H1 (cell line): ENCODE results near the gene KBTBD13. TPM values are rescaled to one million over a fixed set of nuclear protein-coding genes. Genes with fewer than 3 reads are reported as not detected.

Experiments used
- CTCF ChIA-PET: fragments of 300-600 bp; sonication (Branson Sonifier 250); formaldehyde crosslinking; loops from one replicate; lab custom pipeline; 2021; ENCODE audit not compliant: partially characterized antibody; lab: Charles Lee
- POLR2A ChIA-PET: fragments of 300-600 bp; sonication (Branson Sonifier 250); formaldehyde crosslinking; loops from one replicate; lab custom pipeline; 2021; ENCODE audit warnings: inconsistent platforms; ENCODE audit not compliant: partially characterized antibody; lab: Charles Lee
- DNase-seq, 2 experiments: peaks; one replicate each; pipeline versions ENCODE4 v3.0.0 to v3.0.0-alpha.2; 2010 to 2022; ENCODE audit warnings: low spot score in 2 of 2, low read depth in 1 of 2, mixed read lengths in 1 of 2
- FAIRE-seq: peaks from 2 replicates; lab custom pipeline; 2011; peaks lifted over from hg19 to GRCh38; lab: Jason Lieb, UNC
- H2AFZ ChIP-seq: 2 replicates; pipeline ENCODE4 v1.8.1; 2012; ENCODE audit warnings: low read length, inconsistent platforms
- H2AK5ac ChIP-seq: 2 replicates; pipeline ENCODE4 v1.6.1; 2013; ENCODE audit warnings: low read depth, low read length
- H2BK120ac ChIP-seq: replicated peaks from 2 replicates; pipeline ENCODE3; 2013; ENCODE audit warnings: low read depth, low read length, inconsistent platforms
- H2BK12ac ChIP-seq: 2 replicates; pipeline ENCODE4 v1.6.1; 2013; ENCODE audit warnings: low read depth, low read length
- H2BK15ac ChIP-seq: 2 replicates; pipeline ENCODE4 v1.6.1; 2013; ENCODE audit warnings: low read length
- H2BK20ac ChIP-seq: 2 replicates; pipeline ENCODE4 v1.6.1; 2013; ENCODE audit warnings: low read length
- H2BK5ac ChIP-seq: 2 replicates; pipeline ENCODE4 v1.6.1; 2013; ENCODE audit warnings: low read depth, low read length
- H3K14ac ChIP-seq: 2 replicates; pipeline ENCODE4 v1.6.1; 2013; ENCODE audit warnings: inconsistent platforms; ENCODE audit not compliant: insufficient read length
- H3K18ac ChIP-seq: 2 replicates; pipeline ENCODE4 v1.6.1; 2013; ENCODE audit warnings: low read length; ENCODE audit errors: extremely low read depth
- H3K23ac ChIP-seq: 2 replicates; pipeline ENCODE4 v1.6.1; 2013; ENCODE audit warnings: inconsistent platforms; ENCODE audit not compliant: insufficient read length
- H3K23me2 ChIP-seq: 2 replicates; pipeline ENCODE4 v1.6.1; 2013; ENCODE audit warnings: low read depth, low read length
- H3K27ac ChIP-seq: 2 replicates; pipeline ENCODE4 v1.6.1; 2011; ENCODE audit warnings: low read depth, low read length, inconsistent platforms
- H3K27me3 ChIP-seq, 4 experiments: replicated peaks in 1 of 4; 1 replicate in 1 of 4; 2 replicates in 3 of 4; pipeline versions ENCODE4 v1.6.1 to v1.8.1; 2011 to 2013; ENCODE audit warnings: low read length in 3 of 4, mild to moderate bottlenecking in 3 of 4, inconsistent platforms in 2 of 4, mixed read lengths in 2 of 4, moderate library complexity in 1 of 4; ENCODE audit not compliant: control insufficient read depth in 3 of 4, insufficient read depth in 3 of 4; ENCODE audit errors: extremely low read depth in 1 of 4
- H3K36me3 ChIP-seq, 4 experiments: 2 replicates each; pipeline versions ENCODE4 v1.6.1 to v1.8.1; 2011 to 2013; ENCODE audit warnings: mild to moderate bottlenecking in 4 of 4, low read length in 3 of 4, moderate library complexity in 2 of 4, control low read depth in 1 of 4, inconsistent platforms in 1 of 4; ENCODE audit not compliant: insufficient read depth in 4 of 4, control insufficient read depth in 2 of 4
- H3K4ac ChIP-seq: replicated peaks from 2 replicates; pipeline ENCODE3; 2013; ENCODE audit warnings: low read length, low read depth, mixed read lengths, inconsistent platforms; ENCODE audit not compliant: insufficient read length
- H3K4me1 ChIP-seq, 4 experiments: replicated peaks in 1 of 4; 1 replicate in 1 of 4; 2 replicates in 3 of 4; pipeline versions ENCODE4 v1.6.1 to v1.8.1; 2011 to 2013; ENCODE audit warnings: low read length in 3 of 4, inconsistent platforms in 2 of 4, mixed read lengths in 1 of 4; ENCODE audit not compliant: insufficient read depth in 4 of 4, control insufficient read depth in 3 of 4
- H3K4me2 ChIP-seq, 2 experiments: 2 replicates each; pipeline versions ENCODE4 v1.6.1 to v1.8.1; 2011 to 2013; ENCODE audit warnings: low read depth in 2 of 2, low read length in 2 of 2, control low read depth in 1 of 2, inconsistent platforms in 1 of 2, mild to moderate bottlenecking in 1 of 2; ENCODE audit not compliant: insufficient read depth in 1 of 2
- H3K4me3 ChIP-seq, 4 experiments: fragments of 200-600, 300-600 bp in 1 of 4; sonication (generic), shearing (Covaris generic), sonication (Bioruptor Twin) in 1 of 4; 2 replicates each; pipeline versions ENCODE4 v1.5.1 to v1.8.1; 2011 to 2016; ENCODE audit warnings: low read length in 4 of 4, low read depth in 3 of 4, control low read depth in 2 of 4, inconsistent platforms in 2 of 4, mild to moderate bottlenecking in 2 of 4, mixed read lengths in 1 of 4, moderate library complexity in 1 of 4; ENCODE audit not compliant: insufficient read depth in 2 of 4; ENCODE audit errors: extremely low read depth in 1 of 4
- H3K56ac ChIP-seq: replicated peaks from 2 replicates; pipeline ENCODE3; 2013; ENCODE audit warnings: low read depth, mild to moderate bottlenecking, mixed read lengths, low read length, inconsistent platforms; ENCODE audit not compliant: insufficient read length
- H3K79me1 ChIP-seq: 2 replicates; pipeline ENCODE4 v1.6.1; 2013; ENCODE audit warnings: low read depth, low read length, control low read depth
- H3K79me2 ChIP-seq, 2 experiments: 2 replicates each; pipeline versions ENCODE4 v1.6.1 to v1.8.1; 2012 to 2013; ENCODE audit warnings: low read length in 2 of 2, mild to moderate bottlenecking in 2 of 2, inconsistent platforms in 1 of 2; ENCODE audit not compliant: insufficient read depth in 2 of 2, control insufficient read depth in 1 of 2
- H3K9ac ChIP-seq, 4 experiments: replicated peaks in 1 of 4; 1 replicate in 1 of 4; 2 replicates in 3 of 4; pipeline versions ENCODE4 v1.6.1 to v1.8.1; 2011 to 2013; ENCODE audit warnings: low read depth in 3 of 4, low read length in 3 of 4, control low read depth in 2 of 4, mild to moderate bottlenecking in 2 of 4, moderate library complexity in 2 of 4, inconsistent platforms in 1 of 4; ENCODE audit errors: extremely low read depth in 1 of 4
- H3K9me3 ChIP-seq, 2 experiments: 2 replicates each; pipeline versions ENCODE4 v1.6.1 to v1.8.1; 2012 to 2013; ENCODE audit warnings: mild to moderate bottlenecking in 2 of 2, moderate library complexity in 2 of 2, control low read depth in 1 of 2, inconsistent platforms in 1 of 2, low read depth in 1 of 2, low read length in 1 of 2, mixed read lengths in 1 of 2; ENCODE audit not compliant: insufficient read depth in 2 of 2
- H4K20me1 ChIP-seq, 2 experiments: replicated peaks in 1 of 2; 2 replicates each; pipeline versions ENCODE3 to v1.8.1; 2011 to 2013; ENCODE audit warnings: inconsistent platforms in 2 of 2, low read length in 2 of 2, mild to moderate bottlenecking in 1 of 2; ENCODE audit not compliant: insufficient read depth in 2 of 2, control insufficient read depth in 1 of 2
- H4K5ac ChIP-seq: 2 replicates; pipeline ENCODE4 v1.6.1; 2013; ENCODE audit warnings: low read length, low read depth, mixed read lengths, inconsistent platforms; ENCODE audit not compliant: insufficient read length
- H4K8ac ChIP-seq: 2 replicates; pipeline ENCODE4 v1.8.0; 2013; ENCODE audit warnings: mild to moderate bottlenecking, moderate library complexity, low read length, inconsistent platforms; ENCODE audit not compliant: insufficient read depth; ENCODE audit errors: extremely low read depth
- H4K91ac ChIP-seq: replicated peaks from 2 replicates; pipeline ENCODE3; 2013; ENCODE audit warnings: low read length, mixed read lengths, inconsistent platforms; ENCODE audit not compliant: insufficient read length
- EGR1 ChIP-seq: IDR thresholded peaks from 2 replicates; pipeline ENCODE4 v1.6.1; 2011; ENCODE audit warnings: low read depth, low read length, borderline replicate concordance
- GTF2F1 ChIP-seq: IDR thresholded peaks from 2 replicates; pipeline ENCODE4 v1.6.1; 2012; ENCODE audit warnings: low read depth, low read length, improper control_type of control experiment, borderline replicate concordance
- JUN ChIP-seq: IDR thresholded peaks from 2 replicates; pipeline ENCODE4 v1.6.1; 2011; ENCODE audit warnings: low read depth, mild to moderate bottlenecking, improper control_type of control experiment, low read length
- NANOG ChIP-seq: IDR thresholded peaks from 2 replicates; pipeline ENCODE4 v1.6.1; 2011; ENCODE audit warnings: low read length, low read depth, mild to moderate bottlenecking, inconsistent platforms; ENCODE audit not compliant: insufficient read depth, poor library complexity, severe bottlenecking
- POLR2AphosphoS5 ChIP-seq: IDR thresholded peaks from 2 replicates; pipeline ENCODE4 v1.6.1; 2011; ENCODE audit warnings: low read depth, low read length
- RXRA ChIP-seq: IDR thresholded peaks from 2 replicates; pipeline ENCODE4 v1.6.1; 2011; ENCODE audit warnings: low read depth, mild to moderate bottlenecking, low read length, moderate library complexity; ENCODE audit not compliant: insufficient read depth
- SP1 ChIP-seq: IDR thresholded peaks from 2 replicates; pipeline ENCODE4 v1.6.1; 2011; ENCODE audit warnings: low read depth, low read length
- SP2 ChIP-seq: IDR thresholded peaks from 2 replicates; pipeline ENCODE4 v1.6.1; 2012; ENCODE audit warnings: mild to moderate bottlenecking, low read length, inconsistent platforms
- SP4 ChIP-seq: IDR thresholded peaks from 2 replicates; pipeline ENCODE4 v1.6.1; 2012; ENCODE audit warnings: low read length, inconsistent platforms
- SRF ChIP-seq: IDR thresholded peaks from 2 replicates; pipeline ENCODE4 v1.6.1; 2011; ENCODE audit warnings: mild to moderate bottlenecking, low read depth, low read length, moderate library complexity
- TBP ChIP-seq: IDR thresholded peaks from 2 replicates; pipeline ENCODE4 v1.6.1; 2011; ENCODE audit warnings: low read depth, low read length, improper control_type of control experiment
- TEAD4 ChIP-seq: IDR thresholded peaks from 2 replicates; pipeline ENCODE4 v1.6.1; 2012; ENCODE audit warnings: low read depth, low read length, inconsistent platforms, mixed read lengths
- YY1 ChIP-seq: IDR thresholded peaks from 2 replicates; pipeline ENCODE4 v1.6.1; 2011; ENCODE audit warnings: low read depth, mild to moderate bottlenecking, low read length
- ZNF274 ChIP-seq: IDR thresholded peaks from 2 replicates; pipeline ENCODE4 v1.7.0; 2012; ENCODE audit warnings: low read length, borderline replicate concordance; ENCODE audit errors: extremely low read depth
- WGBS, 2 experiments: shearing (Covaris generic) in 1 of 2; methylation state at CpG; one replicate each; pipeline versions ENCODE4 v1.1.6 to v1.1.7; 2013 to 2015; ENCODE audit warnings: low lambda C conversion rate in 2 of 2, mixed read lengths in 2 of 2, inconsistent platforms in 1 of 2, low coverage in 1 of 2, missing lambda C conversion rate in 1 of 2; ENCODE audit not compliant: insufficient replicate concordance in 2 of 2, insufficient coverage in 1 of 2, insufficient read length in 1 of 2; ENCODE audit errors: extremely low coverage in 1 of 2, missing lambda C conversion rate in 1 of 2; 5-methylcytosine and 5-hydroxymethylcytosine counted together
- polyA plus RNA-seq, 7 experiments: library from polyadenylated mRNA; depleted of rRNA in 3 of 7; stranded (reverse) in 5 of 7; unstranded in 2 of 7; fragments of >200 nt in 5 of 7; fragments of 200-250 nt in 2 of 7; gene quantifications; 1 replicate in 5 of 7; 2 replicates in 1 of 7; 4 replicates in 1 of 7; pipeline versions ENCODE4 v1.2.1 to v1.2.3, GENCODE V29; 2011 to 2013; ENCODE audit warnings: missing spikeins in 2 of 7, mixed read lengths in 2 of 7
- total RNA-seq: library from RNA; stranded (reverse); fragmentation: NEBNext Ultra II Directional; extraction: Animal tissue kit (Norgen Biotek cat#: 25700); gene quantifications from 2 replicates; pipeline ENCODE4 v1.2.1, GENCODE V29; 2021
- TF ChIP-seq, protein P1 (sequence below): IDR thresholded peaks from 2 replicates; pipeline ENCODE4 v1.6.1; 2011; ENCODE audit warnings: low read depth, mild to moderate bottlenecking, low read length; ENCODE audit not compliant: insufficient read depth

The KBTBD13 gene
- total and polyA plus RNA-seq, 2 of the 8 experiments (the other 6 are each of a cell fraction or from before 2014, with no cell fraction given), result not detected

DNA sequence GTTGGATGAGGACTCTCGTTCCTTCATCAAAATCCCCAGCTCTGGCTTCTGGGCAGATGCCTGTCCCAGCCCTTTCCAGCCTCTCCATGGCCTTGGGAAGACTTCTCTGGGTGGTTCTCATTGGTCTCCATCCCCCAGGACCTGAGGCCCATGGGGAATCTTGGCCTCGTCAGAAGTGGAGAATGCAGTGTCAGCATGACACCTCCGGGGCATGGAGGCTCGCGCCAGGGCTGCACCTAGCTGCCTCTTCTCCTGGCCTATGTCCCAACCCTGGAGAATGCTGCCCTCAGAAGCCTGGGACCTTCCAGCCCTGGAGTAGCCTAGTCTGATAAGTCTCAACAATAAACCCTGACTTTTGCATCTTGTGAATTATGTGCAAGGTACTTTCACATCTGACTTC is 3.0 kb downstream of the KBTBD13 start:
- H3K14ac ChIP-seq, result no peak overlapping the region
- FAIRE-seq, result no peak
- ChIA-PET CTCF (interaction anchor here (0.8 to 32.9 kb wide), 5 partner anchors 8 to 45 kb away, joined by 3 to 1213 read pairs (median 32); partner anchors contain the start of genes RASL12 and SLC51B), POLR2A (interaction anchor here (1.1 to 14.5 kb wide), 2 partner anchors 12 to 225 kb away, joined by 4 to 93 read pairs; partner anchors contain the start of genes RASL12 and RNU5B-1)
- H4K20me1 ChIP-seq, result no peaks in the 10 kb centered on the region
- H3K23ac ChIP-seq, result no peak overlapping the region
- H3K9ac ChIP-seq, result no peak overlapping the region
- H3K4me1 ChIP-seq, result peaks cover 15 to 28% (median 17%) of the 10 kb centered on the region in 4 experiments
- H4K8ac ChIP-seq, result no peak overlapping the region
- no peak overlapping the region for H3K4ac ChIP-seq
- H2AFZ ChIP-seq, result no peak overlapping the region
- no peaks in the 10 kb centered on the region for H3K79me1 ChIP-seq
- H3K4me2 ChIP-seq, result no peak overlapping the region
- no peak overlapping the region for H3K18ac ChIP-seq
- H3K23me2 ChIP-seq, result no peaks in the 10 kb centered on the region; the same call in 1 of the 2 replicates
- H4K91ac ChIP-seq, result no peak overlapping the region
- no peak overlapping the region for H2BK12ac ChIP-seq
- H2BK120ac ChIP-seq, result no peak overlapping the region
- 89% methylated on average over 5 of the region's 5 CpGs; no CpG with 5 or more reads in 1 of the 2 experiments for WGBS, 2 experiments
- H2AK5ac ChIP-seq, result no peak overlapping the region
- no peak overlapping the region for H2BK20ac ChIP-seq
- no peaks in the 10 kb centered on the region for H3K79me2 ChIP-seq
- H3K56ac ChIP-seq, result no peak overlapping the region
- H3K27ac ChIP-seq, result no peak overlapping the region
- 0 out of 2 replicates have a peak overlapping the region, but pooled peaks have one; percentile 72 for H2BK15ac ChIP-seq
- H2BK5ac ChIP-seq, result no peak overlapping the region
- H3K9me3 ChIP-seq, result no peaks in the 10 kb centered on the region
- H3K36me3 ChIP-seq, result no peaks in the 10 kb centered on the region
- H3K4me3 ChIP-seq, result no peak overlapping the region
- H4K5ac ChIP-seq, result no peak overlapping the region
- peaks cover 0 to 9% (median 8%) of the 10 kb centered on the region in 4 experiments; a peak in 5 of 7 replicates for H3K27me3 ChIP-seq
- no peak for DNase-seq
- no peak for TF ChIP-seq TBP
- no peak for TF ChIP-seq SP2
- TF ChIP-seq SP1, result no peak
- TF ChIP-seq SRF, result no peak
- TF ChIP-seq TEAD4, result no peak
- TF ChIP-seq POLR2AphosphoS5, result no peak
- TF ChIP-seq RXRA, result no peak
- no peak for TF ChIP-seq JUN
- TF ChIP-seq GTF2F1, result no peak
- no peak for TF ChIP-seq NANOG
- no peak for TF ChIP-seq ZNF274
- TF ChIP-seq YY1, result no peak
- TF ChIP-seq, protein P1, sequence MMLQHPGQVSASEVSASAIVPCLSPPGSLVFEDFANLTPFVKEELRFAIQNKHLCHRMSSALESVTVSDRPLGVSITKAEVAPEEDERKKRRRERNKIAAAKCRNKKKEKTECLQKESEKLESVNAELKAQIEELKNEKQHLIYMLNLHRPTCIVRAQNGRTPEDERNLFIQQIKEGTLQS, result no peak
- TF ChIP-seq EGR1, result no peak
- no peak for TF ChIP-seq SP4
